PC-3 (cell line): ENCODE data around the gene NNAT.

Experiments used
- EZH2 ChIP-seq: fragments of 300-600 bp; sonication (generic); IDR thresholded peaks from one replicate; pipeline ENCODE4 v1.6.1; 2017; ENCODE audit warnings: antibody characterized with exemption, mild to moderate bottlenecking, low read length; ENCODE audit not compliant: unreplicated experiment
- EZH2phosphoT487 ChIP-seq: fragments of 300-600 bp; sonication (generic); IDR thresholded peaks from 2 replicates; pipeline ENCODE4 v1.6.1; 2018; ENCODE audit warnings: mild to moderate bottlenecking, antibody characterized with exemption, low read length, borderline replicate concordance
- TF ChIP-seq, protein P1 (sequence below): fragments of 300-600 bp; sonication (generic); conservative IDR thresholded peaks from 2 replicates; pipeline ENCODE4 v1.5.1; 2017; ENCODE audit warnings: antibody characterized with exemption, low read depth, mild to moderate bottlenecking, low read length

GRCh38 chr20:37571033-37571432, 50.0 kb downstream of the NNAT start:
- TF ChIP-seq, protein P1, sequence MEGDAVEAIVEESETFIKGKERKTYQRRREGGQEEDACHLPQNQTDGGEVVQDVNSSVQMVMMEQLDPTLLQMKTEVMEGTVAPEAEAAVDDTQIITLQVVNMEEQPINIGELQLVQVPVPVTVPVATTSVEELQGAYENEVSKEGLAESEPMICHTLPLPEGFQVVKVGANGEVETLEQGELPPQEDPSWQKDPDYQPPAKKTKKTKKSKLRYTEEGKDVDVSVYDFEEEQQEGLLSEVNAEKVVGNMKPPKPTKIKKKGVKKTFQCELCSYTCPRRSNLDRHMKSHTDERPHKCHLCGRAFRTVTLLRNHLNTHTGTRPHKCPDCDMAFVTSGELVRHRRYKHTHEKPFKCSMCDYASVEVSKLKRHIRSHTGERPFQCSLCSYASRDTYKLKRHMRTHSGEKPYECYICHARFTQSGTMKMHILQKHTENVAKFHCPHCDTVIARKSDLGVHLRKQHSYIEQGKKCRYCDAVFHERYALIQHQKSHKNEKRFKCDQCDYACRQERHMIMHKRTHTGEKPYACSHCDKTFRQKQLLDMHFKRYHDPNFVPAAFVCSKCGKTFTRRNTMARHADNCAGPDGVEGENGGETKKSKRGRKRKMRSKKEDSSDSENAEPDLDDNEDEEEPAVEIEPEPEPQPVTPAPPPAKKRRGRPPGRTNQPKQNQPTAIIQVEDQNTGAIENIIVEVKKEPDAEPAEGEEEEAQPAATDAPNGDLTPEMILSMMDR, result no peak
- TF ChIP-seq EZH2, result no peak
- no peak for TF ChIP-seq EZH2phosphoT487
